ENCODE measurements around the gene HEATR1. TPM values are rescaled to one million over a fixed set of nuclear protein-coding genes. Genes with fewer than 3 reads are reported as not detected.

HEATR1 gene
- total RNA-seq, 5 donors from 2014 or later (not counting 1 experiment from before 2014, with no cell fraction given), result 42.3 to 49.8 (median 46.9) TPM

DNA sequence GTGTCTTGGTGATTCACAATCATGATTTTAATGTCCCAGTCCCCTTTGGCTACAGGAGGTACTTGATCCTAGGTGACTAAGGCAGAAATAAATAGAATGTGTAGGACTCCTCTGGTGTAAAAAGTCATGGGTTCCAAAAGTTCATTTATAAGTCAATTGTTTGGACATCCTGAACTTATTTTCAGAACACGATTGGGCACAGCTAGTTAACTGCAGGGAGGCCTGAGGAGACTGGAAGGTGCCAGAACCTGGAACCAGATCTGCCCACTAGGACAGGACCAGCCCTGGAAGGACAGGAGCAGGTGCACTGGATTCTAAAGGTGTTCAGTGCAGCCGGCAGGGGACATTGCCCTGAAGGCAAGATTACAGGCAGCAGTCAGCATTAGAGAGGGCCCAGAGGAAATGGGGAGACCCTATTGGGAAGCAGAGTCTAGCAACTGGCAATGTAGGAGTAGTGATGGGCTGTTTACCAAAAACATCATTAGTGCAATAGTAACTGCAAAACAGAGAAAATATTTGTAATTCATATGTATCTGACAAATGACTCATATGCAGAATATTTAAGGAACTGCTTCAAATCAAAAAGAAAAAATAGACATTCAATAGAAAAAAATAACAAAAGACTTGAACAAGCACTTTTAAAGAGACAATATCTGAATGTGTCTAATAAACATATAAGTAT is 23.6 kb upstream of the HEATR1 start:
- Histone ChIP-seq H3K36me3 (ENCODE audit: control insufficient read depth in 2 of 2, extremely low read depth in 1 of 2, insufficient read depth in 1 of 2, low read length in 1 of 2) (no peaks in the 10 kb centered on the region), H3K27ac (ENCODE audit: low read length) (no peak overlapping the region), H3K9me3 (no peaks in the 10 kb centered on the region), H3K27me3 (replicated peaks in 1 of 2; ENCODE audit: control insufficient read depth in 2 of 2, extremely low read depth in 1 of 2, insufficient read depth in 2 of 2, low read length in 1 of 2) (peaks cover 2 to 5% of the 10 kb centered on the region in 2 experiments), H3K4me1 (ENCODE audit: control insufficient read depth in 1 of 2, extremely low read depth in 1 of 2, insufficient read depth in 2 of 2, low read length in 2 of 2) (no peaks in the 10 kb centered on the region), H3K4me3 (ENCODE audit: control insufficient read depth in 1 of 2, extremely low read depth in 1 of 2, low read length in 1 of 2) (no peak overlapping the region)
- DNase-seq (no peak), ATAC-seq (replicated peaks in 1 of 4) (no peak)
- Mint-ChIP-seq H3K36me3 (no peaks in the 10 kb centered on the region), H3K27ac (no peak overlapping the region), H3K4me3 (no peak overlapping the region), H3K27me3 (peaks cover 31 to 36% of the 10 kb centered on the region in 2 donors), H3K4me1 (no peaks in the 10 kb centered on the region), H3K9me3 (peaks cover under 1% of the 10 kb centered on the region in 3 donors)
- ChIA-PET POLR2A (no interaction called here), CTCF (no interaction called here)
- WGBS (ENCODE audit: insufficient coverage), result 79% methylated on average over 2 of the region's 2 CpGs

DNA sequence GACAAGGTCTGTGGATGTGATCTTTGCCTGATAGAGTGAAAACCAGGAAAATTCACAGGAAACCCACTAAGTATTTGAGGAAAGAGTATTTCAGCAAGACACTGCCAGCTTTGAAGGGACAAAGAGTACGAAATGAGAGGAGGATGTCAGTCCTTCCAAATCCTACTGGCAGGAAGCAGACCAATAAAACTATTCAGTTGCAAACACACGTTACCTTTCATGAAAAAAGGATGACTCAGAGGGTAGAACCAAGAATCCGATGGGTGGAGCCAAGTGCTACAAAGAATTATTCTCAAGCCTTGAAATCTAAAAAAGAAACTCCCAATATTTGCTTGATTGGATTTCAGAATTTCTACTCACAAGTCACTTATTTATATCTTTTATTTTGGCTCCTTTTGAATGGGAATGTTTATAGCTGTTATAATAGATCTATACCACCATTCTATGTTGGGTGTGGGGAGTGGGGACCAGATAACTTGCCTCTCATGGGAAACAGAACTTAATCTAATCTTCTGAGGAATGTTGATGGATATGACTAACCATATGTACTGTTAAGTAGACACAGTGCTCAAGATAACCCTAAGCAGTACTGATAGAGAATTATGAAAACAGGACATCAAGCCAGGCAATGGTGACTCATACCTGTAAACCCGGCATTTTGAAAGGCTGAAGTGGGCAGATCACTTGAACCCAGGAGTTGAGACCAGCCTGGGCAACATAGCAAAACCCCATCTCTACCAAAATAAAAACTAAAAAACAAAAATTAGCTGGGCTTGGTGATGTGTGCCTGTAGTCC is 19.3 kb upstream of the HEATR1 start:
- H3K36me3 ChIP-seq (ENCODE audit: control insufficient read depth in 2 of 2, extremely low read depth in 1 of 2, insufficient read depth in 1 of 2, low read length in 1 of 2), result no peaks in the 10 kb centered on the region
- ATAC-seq (replicated peaks in 1 of 4) (no peak), DNase-seq (no peak)
- H3K4me1 ChIP-seq (ENCODE audit: control insufficient read depth in 1 of 2, extremely low read depth in 1 of 2, insufficient read depth in 2 of 2, low read length in 2 of 2), result no peaks in the 10 kb centered on the region
- peaks cover 0 to 5% of the 10 kb centered on the region in 2 experiments for H3K27me3 ChIP-seq (replicated peaks in 1 of 2; ENCODE audit: control insufficient read depth in 2 of 2, extremely low read depth in 1 of 2, insufficient read depth in 2 of 2, low read length in 1 of 2)
- H3K27ac ChIP-seq (ENCODE audit: low read length), result no peak overlapping the region
- Mint-ChIP-seq H3K9me3 (peaks cover 9 to 13% (median 11%) of the 10 kb centered on the region in 3 donors), H3K27me3 (peaks cover 26 to 37% of the 10 kb centered on the region in 2 donors), H3K27ac (no peak overlapping the region), H3K4me1 (no peaks in the 10 kb centered on the region), H3K4me3 (no peak overlapping the region), H3K36me3 (no peaks in the 10 kb centered on the region)
- no peak overlapping the region for H3K4me3 ChIP-seq (ENCODE audit: control insufficient read depth in 1 of 2, extremely low read depth in 1 of 2, low read length in 1 of 2)
- POLR2A ChIA-PET, result no interaction called here
- 47% methylated on average over 2 of the region's 4 CpGs for WGBS (ENCODE audit: insufficient coverage)
- CTCF ChIA-PET, result no interaction called here
- H3K9me3 ChIP-seq, result no peaks in the 10 kb centered on the region

DNA sequence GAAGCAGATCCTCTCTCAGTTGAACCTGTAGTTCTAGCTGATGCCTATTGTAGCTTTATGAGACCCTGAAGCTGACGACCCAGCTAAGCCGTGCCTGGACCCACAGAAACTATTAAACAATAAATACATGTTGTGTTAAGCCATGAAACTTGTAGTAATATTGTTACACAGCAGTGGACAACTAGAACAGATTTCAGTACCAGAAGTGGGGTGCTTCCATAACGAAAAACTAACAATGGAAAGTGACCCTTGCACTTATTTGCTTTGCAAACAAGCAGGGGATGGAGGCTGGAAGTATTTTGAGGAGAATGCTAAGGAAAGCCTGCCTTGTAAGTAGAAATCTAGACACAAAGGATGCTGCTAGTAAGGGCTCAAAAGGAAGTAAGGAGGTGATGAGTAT is 18.1 kb upstream of the HEATR1 start:
- Mint-ChIP-seq H3K4me1 (no peaks in the 10 kb centered on the region), H3K4me3 (no peak overlapping the region), H3K36me3 (no peaks in the 10 kb centered on the region), H3K27ac (no peak overlapping the region), H3K9me3 (peaks cover 9 to 13% (median 11%) of the 10 kb centered on the region in 3 donors), H3K27me3 (peaks cover 26 to 41% of the 10 kb centered on the region in 2 donors)
- ChIA-PET CTCF (no interaction called here), POLR2A (no interaction called here)
- Histone ChIP-seq H3K4me3 (ENCODE audit: control insufficient read depth in 1 of 2, extremely low read depth in 1 of 2, low read length in 1 of 2) (no peak overlapping the region), H3K36me3 (ENCODE audit: control insufficient read depth in 2 of 2, extremely low read depth in 1 of 2, insufficient read depth in 1 of 2, low read length in 1 of 2) (no peaks in the 10 kb centered on the region), H3K9me3 (no peaks in the 10 kb centered on the region), H3K27ac (ENCODE audit: low read length) (no peak overlapping the region), H3K27me3 (replicated peaks in 1 of 2; ENCODE audit: control insufficient read depth in 2 of 2, extremely low read depth in 1 of 2, insufficient read depth in 2 of 2, low read length in 1 of 2) (peaks cover 0 to 2% of the 10 kb centered on the region in 2 experiments), H3K4me1 (ENCODE audit: control insufficient read depth in 1 of 2, extremely low read depth in 1 of 2, insufficient read depth in 2 of 2, low read length in 2 of 2) (no peaks in the 10 kb centered on the region)
- 71% methylated on average over 1 of the region's 3 CpGs for WGBS (ENCODE audit: insufficient coverage)
- ATAC-seq (replicated peaks in 1 of 4) (no peak), DNase-seq (no peak)

DNA sequence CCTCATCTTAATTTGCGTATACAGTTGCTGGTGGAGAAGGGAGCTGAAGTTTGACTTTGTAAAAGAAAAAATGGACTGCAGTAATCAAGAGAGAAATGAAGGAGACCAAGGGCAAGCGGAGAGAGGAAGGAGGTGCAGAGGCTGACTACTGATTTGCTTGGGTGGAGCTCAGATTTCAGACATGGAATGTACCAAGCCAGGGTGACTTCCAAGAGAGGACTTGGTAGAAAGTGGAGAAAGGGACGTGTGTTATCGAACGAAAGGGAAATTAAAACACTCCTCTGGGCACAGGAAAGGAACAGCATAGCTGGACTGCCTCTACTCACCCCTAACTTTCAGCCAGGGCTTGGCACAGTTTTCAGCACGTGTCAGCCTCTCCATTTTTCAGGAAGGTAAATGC is 15.1 kb upstream of the HEATR1 start:
- CTCF ChIA-PET, result interaction anchor here in 1 of 2 donors (0.6 kb wide), 1 partner anchor 10 kb away, joined by 8 read pairs; no protein-coding TSS in a partner anchor
- no peaks in the 10 kb centered on the region for H3K4me1 Mint-ChIP-seq
- H3K27me3 Mint-ChIP-seq, result peaks cover 26 to 54% of the 10 kb centered on the region in 2 donors

DNA sequence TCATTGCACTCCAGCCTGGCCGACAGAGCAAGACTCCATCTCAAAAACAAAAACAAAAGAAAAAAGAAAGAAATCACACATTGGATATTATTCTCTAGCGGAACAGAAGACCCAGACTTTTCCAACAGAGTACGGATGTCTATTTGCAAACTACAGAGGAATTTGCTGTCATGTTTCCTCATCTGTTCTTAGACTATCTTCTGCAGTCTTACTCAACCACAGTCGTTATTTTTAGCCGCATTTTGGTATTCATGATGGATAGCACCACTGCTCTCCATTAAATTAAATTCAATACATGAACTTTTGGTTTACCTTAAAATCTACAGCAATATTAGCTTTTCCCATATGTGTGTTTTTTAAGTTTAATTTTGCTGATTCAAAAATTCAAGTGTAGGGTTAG is 14.2 kb upstream of the HEATR1 start:
- no peaks in the 10 kb centered on the region for H3K36me3 Mint-ChIP-seq
- H3K4me1 Mint-ChIP-seq, result no peaks in the 10 kb centered on the region
- Histone ChIP-seq H3K36me3 (ENCODE audit: control insufficient read depth in 2 of 2, extremely low read depth in 1 of 2, insufficient read depth in 1 of 2, low read length in 1 of 2) (no peaks in the 10 kb centered on the region), H3K27me3 (replicated peaks in 1 of 2; ENCODE audit: control insufficient read depth in 2 of 2, extremely low read depth in 1 of 2, insufficient read depth in 2 of 2, low read length in 1 of 2) (peaks cover 0 to 3% of the 10 kb centered on the region in 2 experiments), H3K9me3 (no peaks in the 10 kb centered on the region), H3K4me1 (ENCODE audit: control insufficient read depth in 1 of 2, extremely low read depth in 1 of 2, insufficient read depth in 2 of 2, low read length in 2 of 2) (no peaks in the 10 kb centered on the region), H3K27ac (ENCODE audit: low read length) (no peak overlapping the region), H3K4me3 (ENCODE audit: control insufficient read depth in 1 of 2, extremely low read depth in 1 of 2, low read length in 1 of 2) (no peak overlapping the region)
- no peak overlapping the region for H3K27ac Mint-ChIP-seq
- WGBS (ENCODE audit: insufficient coverage), result 100% methylated on average over 1 of the region's 5 CpGs
- ChIA-PET POLR2A (no interaction called here), CTCF (no interaction called here)
- ATAC-seq (replicated peaks in 1 of 4), result no peak
- H3K27me3 Mint-ChIP-seq, result peaks cover 27 to 47% of the 10 kb centered on the region in 2 donors
- DNase-seq, result no peak
- H3K4me3 Mint-ChIP-seq, result no peak overlapping the region
- peaks cover 9 to 13% (median 11%) of the 10 kb centered on the region in 3 donors for H3K9me3 Mint-ChIP-seq

More for the DNA sequence above, 15.1 kb upstream of the HEATR1 start:
- Mint-ChIP-seq H3K27ac (no peak overlapping the region), H3K4me3 (no peak overlapping the region), H3K36me3 (no peaks in the 10 kb centered on the region), H3K9me3 (peaks cover 9 to 13% (median 11%) of the 10 kb centered on the region in 3 donors)
- ATAC-seq (replicated peaks in 1 of 4) (no peak), DNase-seq (no peak)
- Histone ChIP-seq H3K27ac (ENCODE audit: low read length) (no peak overlapping the region), H3K36me3 (ENCODE audit: control insufficient read depth in 2 of 2, extremely low read depth in 1 of 2, insufficient read depth in 1 of 2, low read length in 1 of 2) (no peaks in the 10 kb centered on the region), H3K9me3 (no peaks in the 10 kb centered on the region), H3K27me3 (replicated peaks in 1 of 2; ENCODE audit: control insufficient read depth in 2 of 2, extremely low read depth in 1 of 2, insufficient read depth in 2 of 2, low read length in 1 of 2) (peaks cover 0 to 2% of the 10 kb centered on the region in 2 experiments), H3K4me1 (ENCODE audit: control insufficient read depth in 1 of 2, extremely low read depth in 1 of 2, insufficient read depth in 2 of 2, low read length in 2 of 2) (no peaks in the 10 kb centered on the region), H3K4me3 (ENCODE audit: control insufficient read depth in 1 of 2, extremely low read depth in 1 of 2, low read length in 1 of 2) (no peak overlapping the region)
- WGBS (ENCODE audit: insufficient coverage), result 60% methylated on average over 2 of the region's 6 CpGs
- POLR2A ChIA-PET, result interaction anchor here in 1 of 2 donors (0.6 kb wide), 1 partner anchor 958 kb away, joined by 3 read pairs; no protein-coding TSS in a partner anchor

DNA sequence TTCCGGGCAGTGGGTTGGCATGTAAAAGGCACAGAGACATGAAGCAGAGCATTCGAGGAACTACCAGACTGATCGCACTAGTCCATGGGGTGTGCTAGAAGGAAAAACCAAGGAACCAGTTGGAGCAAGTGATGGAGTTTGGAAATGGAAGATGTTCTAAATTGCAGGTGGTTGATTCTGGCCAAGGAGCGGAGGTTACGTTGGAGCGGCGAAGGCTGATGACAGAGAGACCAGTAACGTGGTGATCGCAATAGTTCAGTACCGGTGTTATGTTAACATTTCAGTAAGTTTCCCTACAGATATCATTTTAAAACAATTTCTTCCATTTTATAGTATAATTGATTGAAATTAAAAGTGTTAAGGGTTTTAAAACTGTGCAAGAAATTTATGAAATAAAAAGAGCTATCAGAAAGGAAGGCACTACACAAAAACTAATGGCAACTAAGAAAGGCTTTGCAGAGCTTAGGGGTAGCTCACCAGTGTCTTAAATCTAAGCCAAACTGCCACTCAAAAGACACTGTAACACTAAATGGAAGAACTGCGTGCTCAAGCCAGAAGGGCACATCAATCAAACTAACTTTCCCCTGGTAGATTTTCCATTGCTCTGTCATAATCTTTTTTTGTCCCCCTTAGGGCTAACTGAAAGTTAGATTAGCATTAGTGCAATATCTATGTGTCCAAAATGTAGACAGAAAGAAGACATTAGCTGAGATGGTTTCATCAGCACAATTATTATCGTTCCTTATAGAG is 11.3 kb upstream of the HEATR1 start:
- no peak overlapping the region for H3K27ac Mint-ChIP-seq
- no peak for ATAC-seq (replicated peaks in 1 of 4)
- H3K27ac ChIP-seq (ENCODE audit: low read length), result no peak overlapping the region
- H3K4me1 ChIP-seq (ENCODE audit: control insufficient read depth in 1 of 2, extremely low read depth in 1 of 2, insufficient read depth in 2 of 2, low read length in 2 of 2), result no peaks in the 10 kb centered on the region
- H3K27me3 ChIP-seq (replicated peaks in 1 of 2; ENCODE audit: control insufficient read depth in 2 of 2, extremely low read depth in 1 of 2, insufficient read depth in 2 of 2, low read length in 1 of 2), result peaks cover 3 to 8% of the 10 kb centered on the region in 2 experiments
- no peaks in the 10 kb centered on the region for H3K4me1 Mint-ChIP-seq
- POLR2A ChIA-PET, result no interaction called here
- H3K9me3 Mint-ChIP-seq, result peaks cover 0 to 7% (median 5%) of the 10 kb centered on the region in 3 donors
- H3K36me3 Mint-ChIP-seq, result no peaks in the 10 kb centered on the region
- H3K9me3 ChIP-seq, result peaks cover 2% of the 10 kb centered on the region
- WGBS (ENCODE audit: insufficient coverage), result 85% methylated on average over 3 of the region's 12 CpGs
- no peak overlapping the region for H3K4me3 ChIP-seq (ENCODE audit: control insufficient read depth in 1 of 2, extremely low read depth in 1 of 2, low read length in 1 of 2)
- DNase-seq, result no peak
- H3K27me3 Mint-ChIP-seq, result peaks cover 39 to 56% of the 10 kb centered on the region in 2 donors
- CTCF ChIA-PET, result no interaction called here
- H3K4me3 Mint-ChIP-seq, result no peak overlapping the region
- H3K36me3 ChIP-seq (ENCODE audit: control insufficient read depth in 2 of 2, extremely low read depth in 1 of 2, insufficient read depth in 1 of 2, low read length in 1 of 2), result no peaks in the 10 kb centered on the region

All from T-cell (primary cell).